Measurements from ENCODE around the gene ELMO1. TPM values are rescaled to one million over a fixed set of nuclear protein-coding genes. Genes with fewer than 3 reads are reported as not detected.

ELMO1 gene
- total and polyA plus RNA-seq, 2 of the 13 experiments (the other 11 are each of a cell fraction or from before 2014, with no cell fraction given) = 0.11 to 0.17 TPM

DNA sequence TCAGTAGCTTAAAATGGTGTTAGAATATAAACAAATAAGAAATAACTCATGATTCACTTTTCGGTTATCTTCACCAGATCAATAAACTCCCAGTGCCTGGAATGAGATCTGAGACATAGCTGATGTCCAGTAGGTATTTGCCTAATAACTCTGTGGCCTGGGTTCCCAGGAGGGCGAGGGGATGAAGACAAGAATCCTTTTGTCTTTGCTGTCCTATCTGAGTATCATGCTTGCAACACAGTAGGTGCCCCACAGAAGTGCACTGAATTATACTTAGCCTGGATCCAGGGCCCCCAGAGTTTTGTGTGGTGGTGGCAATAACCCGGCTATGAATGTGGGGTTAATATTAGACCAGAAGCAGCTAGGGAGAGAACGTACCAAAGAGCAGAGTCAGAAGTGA is 374.3 kb downstream of the ELMO1 start (continued):
- no peak for TF ChIP-seq ZNF101 (CRISPR knock-in tag; IDR thresholded peaks at IDR 0.05; ENCODE audit: borderline replicate concordance, low read depth)
- TF ChIP-seq ZNF780A (CRISPR knock-in tag; IDR thresholded peaks at IDR 0.05) = no peak
- TF ChIP-seq, protein P1, sequence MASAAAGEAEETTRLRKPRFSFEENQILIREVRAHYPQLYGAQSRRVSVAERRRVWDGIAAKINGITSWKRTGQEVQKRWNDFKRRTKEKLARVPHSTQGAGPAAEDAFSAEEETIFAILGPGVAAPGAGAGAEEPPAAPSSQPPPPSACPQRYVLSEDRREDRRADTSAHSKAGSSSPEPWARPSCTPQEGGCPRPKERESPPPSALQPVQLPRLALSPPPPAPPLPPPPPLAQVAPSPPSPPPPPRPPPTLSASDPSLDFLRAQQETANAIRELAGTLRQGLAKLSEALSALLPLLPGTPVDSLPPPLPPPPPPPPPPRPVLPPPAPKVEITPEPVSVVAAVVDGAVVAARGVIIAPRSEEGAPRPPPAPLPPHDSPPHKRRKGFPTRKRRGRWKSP (CRISPR knock-in tag; IDR thresholded peaks at IDR 0.05) = peak; percentile 50; the same call in 1 of the 2 replicates
- no peak for TF ChIP-seq ZNF619 (CRISPR knock-in tag; IDR thresholded peaks at IDR 0.05)
- no peak for TF ChIP-seq ZNF737 (CRISPR knock-in tag; IDR thresholded peaks at IDR 0.05; ENCODE audit: borderline replicate concordance)
- TF ChIP-seq FLYWCH1 (CRISPR knock-in tag; IDR thresholded peaks at IDR 0.05) = no peak
- peak; percentile 59; the same call in 1 of the 2 replicates for TF ChIP-seq CBX5 (CRISPR knock-in tag; IDR thresholded peaks at IDR 0.05; ENCODE audit: borderline replicate concordance)
- TF ChIP-seq, protein P2, sequence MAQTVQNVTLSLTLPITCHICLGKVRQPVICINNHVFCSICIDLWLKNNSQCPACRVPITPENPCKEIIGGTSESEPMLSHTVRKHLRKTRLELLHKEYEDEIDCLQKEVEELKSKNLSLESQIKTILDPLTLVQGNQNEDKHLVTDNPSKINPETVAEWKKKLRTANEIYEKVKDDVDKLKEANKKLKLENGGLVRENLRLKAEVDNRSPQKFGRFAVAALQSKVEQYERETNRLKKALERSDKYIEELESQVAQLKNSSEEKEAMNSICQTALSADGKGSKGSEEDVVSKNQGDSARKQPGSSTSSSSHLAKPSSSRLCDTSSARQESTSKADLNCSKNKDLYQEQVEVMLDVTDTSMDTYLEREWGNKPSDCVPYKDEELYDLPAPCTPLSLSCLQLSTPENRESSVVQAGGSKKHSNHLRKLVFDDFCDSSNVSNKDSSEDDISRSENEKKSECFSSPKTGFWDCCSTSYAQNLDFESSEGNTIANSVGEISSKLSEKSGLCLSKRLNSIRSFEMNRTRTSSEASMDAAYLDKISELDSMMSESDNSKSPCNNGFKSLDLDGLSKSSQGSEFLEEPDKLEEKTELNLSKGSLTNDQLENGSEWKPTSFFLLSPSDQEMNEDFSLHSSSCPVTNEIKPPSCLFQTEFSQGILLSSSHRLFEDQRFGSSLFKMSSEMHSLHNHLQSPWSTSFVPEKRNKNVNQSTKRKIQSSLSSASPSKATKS (CRISPR knock-in tag; IDR thresholded peaks at IDR 0.05) = no peak
- no peak for TF ChIP-seq ZNF558 (CRISPR knock-in tag; IDR thresholded peaks at IDR 0.05; ENCODE audit: borderline replicate concordance)
- TF ChIP-seq MLLT10 (CRISPR knock-in tag; IDR thresholded peaks at IDR 0.05) = no peak
- TF ChIP-seq NFE2L1 (CRISPR knock-in tag; IDR thresholded peaks at IDR 0.05; ENCODE audit: borderline replicate concordance) = no peak
- no peak for TF ChIP-seq ZNF432 (CRISPR knock-in tag; IDR thresholded peaks at IDR 0.05; ENCODE audit: borderline replicate concordance)
- TF ChIP-seq, protein P3, sequence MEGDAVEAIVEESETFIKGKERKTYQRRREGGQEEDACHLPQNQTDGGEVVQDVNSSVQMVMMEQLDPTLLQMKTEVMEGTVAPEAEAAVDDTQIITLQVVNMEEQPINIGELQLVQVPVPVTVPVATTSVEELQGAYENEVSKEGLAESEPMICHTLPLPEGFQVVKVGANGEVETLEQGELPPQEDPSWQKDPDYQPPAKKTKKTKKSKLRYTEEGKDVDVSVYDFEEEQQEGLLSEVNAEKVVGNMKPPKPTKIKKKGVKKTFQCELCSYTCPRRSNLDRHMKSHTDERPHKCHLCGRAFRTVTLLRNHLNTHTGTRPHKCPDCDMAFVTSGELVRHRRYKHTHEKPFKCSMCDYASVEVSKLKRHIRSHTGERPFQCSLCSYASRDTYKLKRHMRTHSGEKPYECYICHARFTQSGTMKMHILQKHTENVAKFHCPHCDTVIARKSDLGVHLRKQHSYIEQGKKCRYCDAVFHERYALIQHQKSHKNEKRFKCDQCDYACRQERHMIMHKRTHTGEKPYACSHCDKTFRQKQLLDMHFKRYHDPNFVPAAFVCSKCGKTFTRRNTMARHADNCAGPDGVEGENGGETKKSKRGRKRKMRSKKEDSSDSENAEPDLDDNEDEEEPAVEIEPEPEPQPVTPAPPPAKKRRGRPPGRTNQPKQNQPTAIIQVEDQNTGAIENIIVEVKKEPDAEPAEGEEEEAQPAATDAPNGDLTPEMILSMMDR (CRISPR knock-in tag; IDR thresholded peaks at IDR 0.05) = no peak
- TF ChIP-seq ZNF644 (CRISPR knock-in tag; IDR thresholded peaks at IDR 0.05; ENCODE audit: low read depth) = no peak
- TF ChIP-seq ARNT2 (CRISPR knock-in tag; IDR thresholded peaks at IDR 0.05; ENCODE audit: low read depth) = no peak
- no peak for TF ChIP-seq ZNF782 (CRISPR knock-in tag; IDR thresholded peaks at IDR 0.05; ENCODE audit: borderline replicate concordance)
- no peak for TF ChIP-seq CSRNP2 (CRISPR knock-in tag; conservative IDR thresholded peaks at IDR 0.05; ENCODE audit: low read depth)
- no peak for TF ChIP-seq ZNF138 (CRISPR knock-in tag; IDR thresholded peaks at IDR 0.05; ENCODE audit: low read depth)
- no peak for TF ChIP-seq ZNF781 (CRISPR knock-in tag; IDR thresholded peaks at IDR 0.05; ENCODE audit: borderline replicate concordance, not compliant biosample characterization)
- TF ChIP-seq EED (CRISPR knock-in tag; IDR thresholded peaks at IDR 0.05) = no peak
- TF ChIP-seq PHF21A (CRISPR knock-in tag; IDR thresholded peaks at IDR 0.05) = peak; percentile 93
- no peak for TF ChIP-seq KLF15 (CRISPR knock-in tag; IDR thresholded peaks at IDR 0.05; ENCODE audit: borderline replicate concordance)
- 0 out of 2 replicates have a peak, but pooled peaks have one; percentile 3 for TF ChIP-seq SMC3 (IDR thresholded peaks at IDR 0.05; ENCODE audit: low read length)

Data from HepG2 (cell line).